ENCODE results near the gene SOWAHA.

DNA sequence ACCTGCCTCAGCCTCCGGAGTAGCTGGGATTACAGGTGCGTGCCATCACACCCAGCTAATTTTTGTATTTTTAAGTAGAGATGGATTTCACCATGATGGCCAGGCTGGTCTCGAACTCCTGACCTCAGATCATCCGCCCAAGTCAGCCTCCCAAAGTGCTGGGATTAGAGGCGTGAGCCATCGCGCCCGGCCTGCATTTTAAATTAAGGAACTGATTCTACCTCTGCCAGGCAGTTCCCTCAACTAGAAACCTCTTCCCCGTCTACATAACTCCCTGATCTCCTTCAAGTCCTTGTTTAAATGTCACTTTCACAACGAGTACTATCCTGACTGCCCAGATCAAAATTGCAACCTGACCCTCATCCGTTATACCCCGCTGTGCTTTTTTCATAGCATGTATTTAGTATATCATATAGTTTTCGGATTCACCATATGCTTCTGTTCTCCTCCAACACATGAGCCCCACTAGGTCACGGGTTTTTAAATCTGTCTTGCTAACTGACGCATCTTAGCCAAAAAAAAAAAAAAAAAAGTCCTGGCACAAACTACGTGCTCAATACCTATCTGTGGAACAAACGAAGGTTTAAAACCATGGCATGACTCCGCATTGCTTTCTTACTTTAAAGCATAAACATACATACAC, 858 bp upstream of the SOWAHA start:
- TF ChIP-seq FOXM1 (IDR thresholded peaks at IDR 0.05; ENCODE audit: borderline replicate concordance) (no peak), BHLHE40 (IDR thresholded peaks at IDR 0.05; ENCODE audit: borderline replicate concordance) (no peak), FOXA1 (IDR thresholded peaks at IDR 0.05) (no peak), SUZ12 (IDR thresholded peaks at IDR 0.05) (no peak), ELF4 (IDR thresholded peaks at IDR 0.05) (no peak)
